NT2/D1 (cell line): Measurements from ENCODE around the gene ETV3.

Experiments used
- YY1 ChIP-seq: IDR thresholded peaks from 2 replicates; pipeline ENCODE4 v1.6.1; 2011; ENCODE audit not compliant: insufficient read length, insufficient read depth
- ZNF274 ChIP-seq: IDR thresholded peaks from 2 replicates; pipeline ENCODE4 v1.6.1; 2011; ENCODE audit warnings: mild to moderate bottlenecking, low read depth, low read length

- TF ChIP-seq ZNF274 (no peak), YY1 (no peak)
These were observed 40.3 kb upstream of the ETV3 start for GRCh38 chr1:157178490-157178889.
